Hematopoietic multipotent progenitor cell treated with erythropoietin and hydrocortisone succinate and interleukin-3 and kit ligand, for 15 days (in vitro differentiated cells): ENCODE measurements around the gene ITIH3.

Experiments used
- DNase-seq: peaks from one replicate; pipeline ENCODE4 v3.0.0-alpha.2; 2015; ENCODE audit warnings: low spot score

The ITIH3 gene

DNA sequence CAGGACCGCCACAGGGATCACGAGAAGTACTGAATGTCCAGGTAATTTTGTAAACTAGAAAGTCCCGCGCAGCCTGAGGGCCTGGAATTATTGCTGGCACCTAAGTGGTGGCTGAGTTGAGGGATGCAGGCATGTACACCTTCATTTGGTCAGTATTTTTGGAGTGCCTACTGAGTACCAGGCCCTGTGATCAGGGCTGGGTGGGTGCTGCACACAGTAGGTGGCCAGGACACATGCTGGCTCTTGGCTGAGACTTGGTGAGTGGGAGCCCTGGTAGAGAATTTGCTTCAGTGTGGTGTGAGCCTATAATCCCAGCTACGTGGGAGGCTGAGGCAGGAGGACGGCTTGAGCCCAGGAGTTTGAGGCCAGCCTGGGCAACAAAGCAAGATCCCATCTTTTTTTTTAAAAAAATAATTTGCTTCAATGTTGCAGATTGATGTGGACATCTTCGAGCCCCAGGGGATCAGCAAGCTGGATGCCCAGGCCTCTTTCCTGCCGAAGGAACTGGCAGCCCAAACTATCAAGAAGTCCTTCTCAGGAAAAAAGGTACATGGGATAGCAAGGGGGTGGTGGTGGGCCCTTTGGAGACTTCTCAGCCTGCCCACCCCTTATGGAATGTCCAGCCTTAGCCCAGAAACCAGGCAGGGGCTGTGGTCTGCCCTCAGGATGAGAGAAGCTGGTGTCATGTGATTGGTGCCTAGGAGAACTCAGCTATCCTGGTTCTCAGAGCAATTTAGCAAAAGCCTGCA, 14.6 kb upstream of the ITIH3 start:
- DNase-seq: no peak

DNA sequence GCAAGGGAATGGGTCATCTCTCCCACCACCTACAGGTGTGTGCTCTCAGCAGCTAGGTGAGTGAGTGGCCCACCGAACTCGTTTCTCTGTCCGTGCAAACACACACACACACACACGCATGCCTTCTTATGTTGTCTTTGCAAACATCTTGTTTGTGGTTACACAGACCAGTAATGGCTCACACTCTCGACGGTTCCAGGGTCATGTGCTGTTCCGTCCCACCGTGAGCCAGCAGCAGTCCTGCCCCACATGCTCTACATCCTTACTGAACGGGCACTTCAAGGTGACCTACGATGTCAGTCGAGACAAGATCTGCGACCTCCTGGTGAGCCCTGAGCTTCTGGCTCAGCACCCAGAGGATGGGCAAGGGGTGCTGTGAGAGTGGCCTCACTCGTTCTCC, 12.9 kb upstream of the ITIH3 start:
- DNase-seq: no peak

DNA sequence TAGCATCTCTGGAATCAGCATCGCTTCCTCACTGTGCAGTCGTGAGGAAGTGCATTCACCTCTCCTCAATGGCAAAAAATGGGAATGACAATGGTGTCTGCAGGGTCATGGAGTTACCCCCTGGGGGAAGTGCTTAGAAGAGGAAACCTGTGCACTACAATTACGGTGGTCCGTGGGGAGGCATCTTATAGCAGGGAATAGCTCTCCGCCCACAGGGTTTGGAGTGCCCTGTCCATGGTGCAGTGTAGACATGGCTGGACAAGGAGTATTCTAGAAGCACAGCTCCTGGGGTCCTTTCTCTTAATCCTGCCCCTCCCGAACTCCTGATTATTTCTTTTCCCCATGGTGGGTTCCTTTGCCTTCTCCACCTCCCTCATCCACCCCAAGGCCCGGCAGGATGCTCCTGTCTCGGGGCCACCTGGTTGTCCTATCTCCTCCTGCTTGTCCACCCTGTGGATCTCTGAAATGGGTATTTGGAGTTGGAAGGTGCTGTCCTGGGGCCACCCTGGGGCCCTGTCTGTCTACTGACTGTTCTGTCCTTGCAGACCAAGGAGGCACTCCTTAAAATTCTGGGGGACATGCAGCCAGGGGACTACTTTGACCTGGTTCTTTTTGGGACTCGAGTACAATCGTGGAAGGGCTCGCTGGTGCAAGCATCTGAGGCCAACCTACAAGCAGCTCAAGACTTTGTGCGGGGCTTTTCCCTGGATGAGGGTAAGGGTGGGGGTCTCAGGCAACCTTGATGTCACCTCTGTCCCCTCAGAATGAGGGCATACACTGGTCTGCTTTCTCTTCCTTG, 12.0 kb upstream of the ITIH3 start:
- DNase-seq: no peak

DNA sequence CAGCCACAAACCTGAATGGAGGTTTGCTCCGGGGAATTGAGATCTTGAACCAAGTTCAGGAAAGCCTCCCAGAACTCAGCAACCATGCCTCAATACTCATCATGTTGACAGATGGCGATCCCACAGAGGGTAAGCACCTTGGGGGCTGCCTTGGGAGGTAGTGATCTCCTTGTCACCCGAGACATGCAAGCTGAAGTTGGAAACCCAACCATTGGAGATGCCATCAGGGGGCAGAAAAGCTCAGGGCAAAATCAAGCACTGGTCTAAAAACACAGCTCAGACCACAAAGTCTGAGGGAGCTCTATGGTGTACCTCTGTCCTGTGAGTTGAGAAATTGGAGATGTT, 11.4 kb upstream of the ITIH3 start:
- DNase-seq: no peak

DNA sequence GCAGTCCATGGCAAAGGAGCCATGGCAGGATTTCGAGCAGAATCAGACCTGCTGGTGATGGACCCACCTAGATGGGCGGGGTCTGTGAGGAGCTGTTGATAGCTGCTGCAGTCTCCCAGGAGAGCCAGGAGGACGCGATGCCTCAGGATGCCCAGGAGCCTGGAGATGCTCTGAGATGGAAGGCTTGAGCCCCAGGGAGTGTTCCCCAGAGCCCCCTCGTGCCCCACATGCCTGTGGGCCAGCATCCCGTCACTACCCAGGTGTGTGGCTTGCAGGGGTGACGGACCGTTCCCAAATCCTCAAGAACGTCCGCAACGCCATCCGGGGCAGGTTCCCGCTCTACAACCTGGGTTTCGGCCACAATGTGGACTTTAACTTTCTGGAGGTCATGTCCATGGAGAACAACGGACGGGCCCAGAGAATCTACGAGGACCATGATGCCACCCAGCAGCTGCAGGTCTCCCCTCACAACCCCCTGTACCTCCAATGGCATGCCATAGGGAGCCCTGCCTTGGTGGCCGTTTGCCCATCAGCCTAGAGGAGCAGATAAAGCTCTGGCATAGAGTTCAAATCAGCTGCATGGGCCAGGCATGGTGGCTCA, 10.5 kb upstream of the ITIH3 start:
- no peak for DNase-seq

DNA sequence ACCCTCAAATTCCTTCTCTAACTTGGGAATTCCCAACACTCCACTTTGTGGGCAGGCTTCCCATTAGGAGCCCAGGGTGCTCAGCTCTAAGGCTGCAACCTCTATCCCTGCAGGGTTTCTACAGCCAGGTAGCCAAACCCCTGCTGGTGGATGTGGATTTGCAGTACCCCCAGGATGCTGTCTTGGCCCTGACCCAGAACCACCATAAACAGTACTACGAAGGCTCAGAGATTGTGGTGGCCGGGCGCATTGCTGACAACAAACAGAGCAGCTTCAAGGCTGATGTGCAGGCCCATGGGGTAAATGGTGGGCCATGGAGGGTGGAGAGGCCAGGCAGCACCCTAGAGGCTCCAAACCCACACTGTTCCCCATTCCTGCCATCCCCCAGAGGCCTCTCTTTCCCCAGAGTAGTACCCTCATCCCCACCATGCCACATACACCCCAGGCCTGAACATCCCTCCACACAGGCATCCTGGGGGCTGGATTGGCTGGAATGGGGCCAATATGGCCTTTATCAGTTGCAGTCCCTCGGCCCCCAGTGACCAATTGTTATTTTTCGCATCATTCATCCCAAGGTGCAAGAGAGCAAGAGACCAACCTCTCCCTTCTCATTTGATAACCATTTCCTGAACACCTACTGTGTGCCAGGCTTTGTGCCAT, 9.5 kb upstream of the ITIH3 start:
- no peak for DNase-seq

DNA sequence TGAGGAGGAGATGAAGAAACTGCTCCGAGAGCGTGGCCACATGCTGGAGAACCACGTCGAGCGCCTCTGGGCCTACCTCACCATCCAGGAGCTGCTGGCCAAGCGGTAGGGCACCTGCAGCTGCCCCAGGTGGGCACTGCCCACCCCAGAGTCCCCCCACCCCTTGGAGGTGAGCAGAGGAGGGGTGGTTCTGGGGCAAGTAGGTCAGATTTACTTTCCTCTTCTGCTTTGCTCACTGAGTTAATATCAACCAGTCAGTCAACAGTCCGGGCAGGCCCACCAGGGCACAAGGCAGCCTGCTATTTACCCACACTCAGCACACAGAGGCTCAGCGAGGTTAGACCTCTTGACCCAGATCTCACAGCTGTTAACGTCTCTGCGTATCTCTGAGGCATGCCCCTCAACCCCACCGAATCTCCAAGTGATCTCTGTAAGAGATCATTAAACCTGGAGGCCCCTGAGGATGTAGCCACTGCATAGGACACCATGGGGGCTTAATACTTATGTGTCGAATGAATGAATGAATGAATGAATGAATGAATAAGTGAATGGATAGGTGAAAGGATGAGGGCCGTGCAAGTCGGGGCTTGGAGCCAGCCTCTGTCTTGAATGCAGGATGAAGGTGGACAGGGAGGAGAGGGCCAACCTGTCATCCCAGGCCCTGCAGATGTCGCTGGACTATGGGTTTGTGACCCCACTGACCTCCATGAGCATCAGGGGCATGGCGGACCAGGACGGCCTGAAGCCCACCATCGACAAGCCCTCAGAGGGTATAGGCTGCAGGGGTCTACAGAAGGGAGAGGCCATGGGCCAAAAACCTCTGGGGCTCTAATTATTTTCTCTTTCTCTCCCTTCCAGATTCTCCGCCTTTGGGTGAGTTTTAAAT, 8.0 kb upstream of the ITIH3 start:
- DNase-seq: no peak

DNA sequence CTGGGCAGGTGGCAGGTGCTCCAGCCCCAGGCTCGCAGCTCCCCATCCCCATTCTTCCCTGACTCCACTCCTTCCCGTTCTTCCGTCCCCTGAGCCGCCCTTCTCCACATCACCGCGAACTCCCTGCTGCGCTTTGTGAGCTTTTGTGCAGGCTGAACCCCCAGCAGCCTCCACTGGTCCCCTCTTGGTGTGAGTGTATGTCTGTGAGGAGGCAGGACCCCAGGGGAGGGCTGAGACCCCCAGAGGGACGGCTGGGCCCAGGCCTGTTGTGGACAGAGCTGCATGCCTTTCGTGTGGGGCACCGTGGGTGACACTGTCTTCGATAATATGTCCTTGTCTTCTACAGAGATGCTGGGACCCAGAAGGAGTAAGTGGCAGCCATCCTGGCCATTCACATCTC, 7.3 kb upstream of the ITIH3 start:
- no peak for DNase-seq

DNA sequence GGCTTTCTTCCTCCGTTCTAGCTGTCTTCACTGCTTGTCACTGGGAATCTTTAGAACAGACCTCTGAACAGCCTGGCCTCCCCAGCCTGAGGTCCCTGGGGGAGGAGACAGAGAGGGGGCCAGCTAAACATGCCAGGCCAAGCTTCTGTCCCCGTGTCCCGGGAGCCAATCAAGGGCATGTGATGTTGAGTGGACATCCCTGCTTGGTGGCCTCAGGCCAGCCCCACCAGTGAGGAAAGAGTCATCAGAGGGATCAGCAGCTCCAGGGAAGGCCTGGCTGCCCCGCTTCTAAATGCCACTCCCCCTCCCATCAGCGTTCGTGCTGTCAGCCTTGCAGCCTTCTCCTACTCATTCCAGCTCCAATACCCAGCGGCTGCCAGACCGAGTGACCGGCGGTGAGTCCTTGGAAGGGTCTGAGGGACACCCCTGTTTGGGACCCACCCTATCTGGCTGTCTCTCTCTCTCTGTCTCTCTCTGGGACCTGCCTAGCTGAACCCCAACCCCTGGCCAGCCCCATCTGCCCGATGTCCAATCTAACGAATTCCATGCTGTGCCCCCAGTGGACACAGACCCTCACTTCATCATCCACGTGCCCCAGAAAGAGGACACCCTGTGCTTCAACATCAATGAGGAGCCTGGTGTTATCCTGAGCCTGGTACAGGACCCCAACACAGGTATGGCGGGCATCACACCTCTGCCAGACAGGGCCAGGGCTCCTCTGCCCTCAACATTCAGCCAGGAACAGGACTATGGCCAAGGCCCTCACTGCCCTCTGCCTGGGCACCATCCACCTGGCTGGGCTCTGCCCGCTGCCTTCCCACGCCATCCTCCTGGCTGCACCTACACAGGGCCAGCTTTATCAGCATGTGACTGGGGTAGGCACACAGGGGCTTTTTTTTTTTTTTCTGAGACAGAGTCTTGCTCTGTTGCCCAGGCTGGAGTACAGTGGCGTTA, 6.6 kb upstream of the ITIH3 start:
- DNase-seq: no peak

DNA sequence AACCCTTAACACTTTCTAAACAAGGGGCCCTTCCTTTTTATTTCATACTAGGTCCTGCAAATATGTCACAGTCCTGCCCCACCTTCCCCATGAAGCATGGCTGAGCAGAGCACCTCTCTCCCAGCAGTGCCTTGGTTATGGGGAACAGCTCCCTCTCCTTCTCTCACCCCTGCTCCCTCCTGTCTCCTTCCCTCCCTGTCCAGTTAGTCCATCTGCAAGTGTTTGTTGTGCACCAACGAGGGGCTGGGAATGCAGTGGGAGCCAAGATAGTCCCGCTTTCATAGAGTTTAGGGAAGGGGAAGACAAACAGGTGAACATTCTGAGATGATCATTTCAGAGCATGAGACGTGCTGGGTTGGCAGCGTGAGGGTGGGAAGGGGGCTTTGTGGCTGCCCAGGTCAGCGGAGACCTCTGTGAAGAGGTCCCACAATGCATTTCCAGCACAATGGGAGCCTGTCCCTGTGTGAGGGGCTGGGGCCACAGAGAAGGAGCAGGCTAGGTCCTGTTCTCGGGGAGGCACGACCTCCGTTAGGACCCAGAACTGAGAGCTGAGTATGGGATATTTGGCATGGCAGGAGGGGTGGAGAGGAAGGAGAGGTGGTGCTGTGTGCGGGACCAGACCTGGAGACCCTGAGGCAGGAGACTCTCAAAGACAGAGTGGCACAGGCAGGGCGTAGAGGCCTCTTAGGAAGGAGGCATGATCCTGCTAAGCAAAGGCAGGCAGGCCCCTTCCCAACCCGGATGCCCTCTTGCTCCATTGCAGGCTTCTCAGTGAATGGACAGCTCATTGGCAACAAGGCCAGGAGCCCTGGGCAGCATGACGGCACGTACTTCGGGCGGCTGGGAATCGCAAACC, 5.5 kb upstream of the ITIH3 start:
- DNase-seq: no peak

DNA sequence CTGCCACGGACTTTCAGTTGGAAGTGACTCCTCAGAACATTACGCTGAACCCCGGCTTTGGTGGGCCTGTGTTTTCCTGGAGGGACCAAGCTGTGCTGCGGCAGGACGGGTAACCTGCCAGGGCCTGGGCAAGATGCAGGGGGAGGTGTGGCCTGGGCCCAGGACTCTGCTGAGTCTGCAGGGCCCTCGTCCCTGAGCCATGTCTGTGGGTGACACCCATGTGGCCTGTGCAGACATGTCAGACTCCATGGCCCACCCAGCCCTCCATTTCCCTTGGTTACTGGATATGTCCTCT, 4.9 kb upstream of the ITIH3 start:
- no peak for DNase-seq

DNA sequence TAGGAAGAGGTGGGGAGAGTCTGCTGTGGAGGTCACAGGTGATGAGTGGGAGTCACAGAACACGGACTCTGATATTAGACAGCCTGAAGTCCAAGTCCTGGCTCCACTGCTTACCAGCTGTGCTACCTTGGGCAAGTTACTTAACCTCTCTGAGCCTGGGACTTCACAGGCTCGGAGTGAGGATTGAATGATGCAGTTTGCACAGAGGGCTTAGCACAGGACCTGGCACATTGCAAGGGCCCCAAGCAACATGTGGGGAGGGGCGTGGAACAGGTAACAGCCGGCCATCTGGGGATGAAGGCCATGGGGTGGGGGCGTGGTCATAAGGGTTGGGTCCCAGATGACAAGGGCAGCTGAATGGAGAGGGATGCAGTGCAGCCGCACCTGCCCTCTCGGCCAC, 4.3 kb upstream of the ITIH3 start:
- DNase-seq: no peak

DNA sequence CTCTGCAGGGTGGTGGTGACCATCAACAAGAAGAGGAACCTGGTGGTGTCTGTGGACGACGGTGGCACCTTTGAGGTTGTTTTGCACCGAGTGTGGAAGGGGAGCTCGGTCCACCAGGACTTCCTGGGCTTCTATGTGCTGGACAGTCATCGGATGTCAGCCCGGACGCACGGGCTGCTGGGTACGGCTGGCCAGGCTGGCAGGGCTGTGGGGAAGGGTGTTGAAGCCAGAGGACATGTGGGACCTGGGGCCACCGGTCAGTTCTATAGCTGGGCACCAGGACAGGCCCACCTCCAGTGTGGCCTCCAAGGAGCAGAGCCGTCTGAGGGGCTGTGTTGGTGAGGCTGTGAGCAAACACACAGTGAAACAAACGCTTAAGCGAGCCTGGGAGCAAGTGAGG, 3.9 kb upstream of the ITIH3 start:
- DNase-seq: no peak

DNA sequence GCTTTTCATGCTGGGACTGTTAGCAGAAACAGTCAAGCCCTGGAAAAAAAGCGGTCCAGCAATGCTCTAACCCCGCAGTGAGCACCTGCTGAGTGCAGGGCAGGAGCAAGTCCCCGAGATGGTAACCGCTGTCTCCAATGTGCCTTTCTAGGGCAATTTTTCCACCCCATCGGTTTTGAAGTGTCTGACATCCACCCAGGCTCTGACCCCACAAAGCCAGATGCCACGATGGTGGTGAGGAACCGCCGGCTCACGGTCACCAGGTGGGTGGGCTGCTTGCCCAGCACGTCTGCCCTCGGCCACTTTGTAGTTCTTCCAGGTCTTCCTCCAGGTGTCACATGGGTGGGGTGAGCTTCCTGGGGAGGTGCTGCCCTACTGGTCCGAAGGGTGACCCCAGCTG, 3.2 kb upstream of the ITIH3 start:
- DNase-seq: no peak

DNA sequence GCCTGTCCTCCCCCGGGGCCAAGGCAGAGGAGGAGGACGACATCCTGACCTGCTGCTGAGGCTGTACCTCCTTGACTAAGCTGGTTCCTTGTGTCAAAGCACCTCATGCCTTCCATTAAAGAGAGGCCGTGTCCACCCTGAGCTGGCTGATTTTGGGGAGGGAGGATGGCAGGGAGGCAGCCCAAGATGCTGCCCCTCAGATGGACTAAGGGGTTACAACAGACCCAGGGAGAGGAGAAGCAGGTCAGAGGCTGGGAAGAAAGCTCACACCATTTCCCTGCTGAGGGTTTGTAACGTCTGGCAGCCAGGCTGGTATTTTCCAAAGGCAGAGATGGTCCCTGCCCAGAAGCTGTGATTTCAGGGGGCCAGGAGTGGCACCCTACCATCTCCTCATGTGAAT, 2.7 kb upstream of the ITIH3 start:
- DNase-seq: no peak

DNA sequence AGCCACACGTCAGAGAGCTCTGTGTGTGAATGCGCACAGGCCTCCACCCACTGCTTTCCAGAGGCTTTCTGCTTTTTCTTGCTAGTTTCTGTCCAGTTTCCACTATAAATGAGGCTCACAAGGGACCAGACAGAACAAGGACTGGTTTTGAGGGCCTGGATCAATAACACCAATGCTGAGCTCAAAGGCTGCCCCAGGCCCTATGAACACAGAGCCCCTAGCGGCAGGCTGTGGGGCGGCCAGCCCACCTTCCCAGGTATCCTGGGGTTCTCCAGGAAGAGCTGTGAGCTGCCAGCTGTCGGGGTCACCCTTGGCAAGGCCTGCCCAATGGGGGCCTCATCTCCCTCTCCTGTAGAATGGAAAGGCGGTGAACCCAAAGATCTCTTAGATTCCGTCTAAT, 2.2 kb upstream of the ITIH3 start:
- no peak for DNase-seq

DNA sequence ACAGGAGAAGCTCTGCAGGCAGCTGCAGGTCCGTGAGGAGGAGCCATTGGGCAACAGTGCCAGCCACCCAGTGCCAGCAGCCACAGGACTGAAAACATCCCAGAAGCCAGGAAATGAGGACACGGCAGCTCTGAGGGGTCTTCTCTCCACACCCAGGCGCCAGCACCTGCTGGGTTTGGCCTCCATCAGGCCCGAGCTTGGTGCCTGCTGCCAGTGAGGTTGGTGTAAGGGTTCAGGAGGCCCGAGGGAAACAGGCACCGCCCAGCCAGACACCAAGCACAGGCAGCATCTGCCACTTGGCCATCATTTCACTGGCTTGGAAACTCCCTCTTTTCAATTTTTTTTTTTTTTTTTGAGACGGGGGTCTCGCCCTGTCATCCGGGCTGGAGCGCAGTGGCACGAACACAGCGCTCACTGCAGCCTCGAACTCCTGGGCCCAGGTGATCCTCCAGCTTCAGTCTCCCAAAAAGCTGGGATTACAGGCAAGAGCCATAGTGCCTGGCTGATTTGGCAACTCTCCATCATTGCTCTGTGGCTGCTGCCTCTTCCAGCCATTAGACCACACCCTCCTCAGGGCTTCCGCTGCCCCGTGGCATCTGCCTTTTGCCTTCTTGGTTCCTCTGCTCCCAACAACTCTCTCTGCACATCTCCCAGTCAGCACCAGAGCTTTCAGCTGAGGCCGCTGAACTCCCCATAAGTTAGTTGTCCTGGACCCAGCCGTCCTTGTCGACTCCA, 1.5 kb upstream of the ITIH3 start:
- DNase-seq: no peak

DNA sequence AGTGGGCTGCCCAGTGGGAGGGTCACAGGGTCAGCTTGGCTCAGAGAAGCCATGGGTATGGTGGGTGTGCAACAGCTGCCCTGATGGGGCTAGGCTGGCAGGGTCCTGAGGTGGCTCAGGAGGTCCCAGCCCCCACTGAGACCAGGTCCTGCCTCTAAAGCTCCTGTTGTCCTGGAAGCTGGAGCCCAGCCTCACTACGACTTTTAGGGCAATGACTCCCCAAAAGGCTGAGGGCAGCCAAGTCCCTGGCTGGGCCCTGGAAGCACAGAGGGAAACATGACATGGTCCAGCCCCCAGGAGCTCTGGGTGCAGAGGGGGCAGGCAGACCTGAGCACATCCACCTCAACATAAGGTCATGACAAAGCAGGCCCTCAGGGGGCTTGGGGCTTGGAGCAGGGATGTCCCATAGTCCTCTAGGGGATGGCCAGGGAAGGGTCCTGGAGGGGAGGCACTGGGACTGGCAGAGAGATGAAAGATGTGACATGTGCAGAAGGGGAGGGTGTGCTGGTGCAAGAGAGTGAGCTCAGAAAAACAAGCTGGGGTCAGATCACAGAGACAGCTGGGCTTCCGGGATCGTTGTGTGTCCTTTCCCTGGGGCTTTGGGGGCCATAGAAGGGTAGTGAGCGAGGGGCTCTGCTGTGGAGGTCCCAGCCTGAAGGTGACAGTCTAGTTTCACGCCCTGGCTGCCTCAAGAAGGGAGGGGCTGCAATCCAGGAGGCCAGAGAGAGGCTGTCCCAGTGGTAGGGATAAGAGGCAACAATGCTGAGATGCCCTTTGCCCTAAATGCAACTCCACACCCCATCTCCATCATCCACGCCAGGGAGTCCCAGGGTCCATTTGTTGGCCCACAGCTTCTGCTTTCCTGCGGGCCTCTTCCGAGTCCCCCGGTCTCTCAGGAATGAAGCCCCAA, 639 bp upstream of the ITIH3 start:
- DNase-seq: no peak
